ENCODE data around the gene UBQLNL. TPM values are rescaled to one million over a fixed set of nuclear protein-coding genes. Genes with fewer than 3 reads are reported as not detected.

UBQLNL gene
- total RNA-seq, 1 experiment from 2014 or later: 0.72 TPM

DNA sequence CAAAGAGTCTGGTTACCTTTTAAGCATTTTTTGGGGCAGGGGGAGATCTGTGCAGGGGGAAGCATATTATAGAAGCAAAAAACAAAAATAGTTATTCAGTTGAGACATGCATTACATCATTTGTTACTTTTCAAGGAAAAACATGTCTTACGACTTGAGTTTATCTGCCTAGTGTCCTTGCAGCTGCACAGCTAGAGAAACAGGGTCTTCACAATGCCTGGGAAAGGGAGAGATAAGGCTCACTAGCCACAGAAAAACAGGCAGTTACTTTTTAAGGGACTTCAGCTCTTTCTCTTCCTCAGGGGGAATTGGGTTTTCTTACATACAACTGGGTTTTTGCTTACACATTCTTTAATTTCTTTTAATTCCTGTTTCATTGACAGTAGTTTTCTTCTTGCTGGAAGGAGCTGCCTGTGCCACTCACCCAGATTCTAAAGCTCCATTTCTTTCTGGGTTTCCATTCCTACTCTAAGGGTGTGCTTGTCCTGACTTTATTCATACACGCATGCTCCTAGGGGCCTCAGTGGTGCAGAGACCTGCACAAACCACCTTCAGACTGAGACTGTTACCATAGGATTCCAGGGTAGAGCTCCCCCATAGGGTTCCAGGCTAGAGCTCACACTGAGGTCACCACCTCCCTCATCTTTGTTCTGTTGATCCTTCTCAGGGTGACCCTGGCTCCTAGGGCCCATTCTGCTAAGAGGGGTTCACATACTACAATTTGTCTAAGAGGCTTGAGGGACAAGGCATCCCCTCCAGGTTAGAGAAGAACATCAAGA is 14.7 kb upstream of the UBQLNL start:
- in situ Hi-C loops (cut with HindIII; ENCODE audit: low pct_unique_long_range_greater_than_20kb, low sequenced_read_pairs) (no loop called here), intact Hi-C loops (cut with micrococcal nuclease; ENCODE audit: unreplicated experiment) (no loop called here)
- ChIA-PET POLR2A (no interaction called here), CTCF (no interaction called here)
- Histone ChIP-seq H3K36me3 (ENCODE audit: control insufficient read depth, insufficient read depth, low read length) (no peaks in the 10 kb centered on the region), H3K4me3 (ENCODE audit: low read depth in 2 of 2, low read length in 2 of 2) (no peak overlapping the region), H3K27ac (ENCODE audit: low read length) (no peak overlapping the region), H3K9me3 (ENCODE audit: control insufficient read depth, insufficient read depth, low read depth, low read length) (no peaks in the 10 kb centered on the region), H3K27me3 (ENCODE audit: control insufficient read depth, insufficient read depth, low read length) (no peaks in the 10 kb centered on the region), H3K4me1 (ENCODE audit: control insufficient read depth, insufficient read depth, low read length) (no peaks in the 10 kb centered on the region)
- TF ChIP-seq SIN3A (IDR thresholded peaks at IDR 0.05; ENCODE audit: borderline replicate concordance, insufficient read depth, low read depth, low read length): no peak
- no peak for TF ChIP-seq TCF7L2 (IDR thresholded peaks at IDR 0.05; ENCODE audit: low read depth, low read length)
- no peak for TF ChIP-seq CTCF (IDR thresholded peaks at IDR 0.05)
- TF ChIP-seq, protein P1, sequence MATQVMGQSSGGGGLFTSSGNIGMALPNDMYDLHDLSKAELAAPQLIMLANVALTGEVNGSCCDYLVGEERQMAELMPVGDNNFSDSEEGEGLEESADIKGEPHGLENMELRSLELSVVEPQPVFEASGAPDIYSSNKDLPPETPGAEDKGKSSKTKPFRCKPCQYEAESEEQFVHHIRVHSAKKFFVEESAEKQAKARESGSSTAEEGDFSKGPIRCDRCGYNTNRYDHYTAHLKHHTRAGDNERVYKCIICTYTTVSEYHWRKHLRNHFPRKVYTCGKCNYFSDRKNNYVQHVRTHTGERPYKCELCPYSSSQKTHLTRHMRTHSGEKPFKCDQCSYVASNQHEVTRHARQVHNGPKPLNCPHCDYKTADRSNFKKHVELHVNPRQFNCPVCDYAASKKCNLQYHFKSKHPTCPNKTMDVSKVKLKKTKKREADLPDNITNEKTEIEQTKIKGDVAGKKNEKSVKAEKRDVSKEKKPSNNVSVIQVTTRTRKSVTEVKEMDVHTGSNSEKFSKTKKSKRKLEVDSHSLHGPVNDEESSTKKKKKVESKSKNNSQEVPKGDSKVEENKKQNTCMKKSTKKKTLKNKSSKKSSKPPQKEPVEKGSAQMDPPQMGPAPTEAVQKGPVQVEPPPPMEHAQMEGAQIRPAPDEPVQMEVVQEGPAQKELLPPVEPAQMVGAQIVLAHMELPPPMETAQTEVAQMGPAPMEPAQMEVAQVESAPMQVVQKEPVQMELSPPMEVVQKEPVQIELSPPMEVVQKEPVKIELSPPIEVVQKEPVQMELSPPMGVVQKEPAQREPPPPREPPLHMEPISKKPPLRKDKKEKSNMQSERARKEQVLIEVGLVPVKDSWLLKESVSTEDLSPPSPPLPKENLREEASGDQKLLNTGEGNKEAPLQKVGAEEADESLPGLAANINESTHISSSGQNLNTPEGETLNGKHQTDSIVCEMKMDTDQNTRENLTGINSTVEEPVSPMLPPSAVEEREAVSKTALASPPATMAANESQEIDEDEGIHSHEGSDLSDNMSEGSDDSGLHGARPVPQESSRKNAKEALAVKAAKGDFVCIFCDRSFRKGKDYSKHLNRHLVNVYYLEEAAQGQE (IDR thresholded peaks at IDR 0.05; ENCODE audit: insufficient read depth in 1 of 2, low read depth in 2 of 2, low read length in 1 of 2): no peak
- no peak for TF ChIP-seq POLR2AphosphoS5 (IDR thresholded peaks at IDR 0.05; ENCODE audit: low read depth, low read length)
- ATAC-seq (no peak), DNase-seq (ENCODE audit: low read depth, low spot score) (no peak)
- BruUV-seq (replicated peaks): no TSS peak

DNA sequence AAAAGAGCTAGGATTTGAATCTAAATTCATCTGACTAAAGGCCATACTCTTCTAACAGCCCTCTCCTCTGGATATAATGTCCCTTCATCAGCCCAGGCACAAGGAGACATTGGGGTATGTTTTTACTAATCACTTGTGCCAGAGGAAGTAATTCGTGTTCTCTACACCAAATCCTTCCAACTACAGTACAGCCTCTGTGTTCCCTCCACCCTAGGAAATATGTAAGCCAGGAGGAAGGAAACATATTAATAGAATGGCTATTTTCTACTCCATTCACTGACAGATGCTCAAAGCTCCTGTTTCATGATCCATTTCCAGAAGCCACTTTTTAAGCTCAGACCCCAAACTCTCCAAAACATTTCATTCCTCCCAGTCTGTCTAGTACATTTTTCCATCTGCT is 12.0 kb upstream of the UBQLNL start:
- no peak overlapping the region for H3K4me3 ChIP-seq (ENCODE audit: low read depth in 2 of 2, low read length in 2 of 2)
- no peak for ATAC-seq
- H3K36me3 ChIP-seq (ENCODE audit: control insufficient read depth, insufficient read depth, low read length): no peaks in the 10 kb centered on the region
- CTCF ChIA-PET: no interaction called here
- POLR2A ChIA-PET: no interaction called here
- BruUV-seq (replicated peaks): no TSS peak
- intact Hi-C loops (cut with micrococcal nuclease; ENCODE audit: unreplicated experiment): no loop called here
- in situ Hi-C loops (cut with HindIII; ENCODE audit: low pct_unique_long_range_greater_than_20kb, low sequenced_read_pairs): no loop called here
- no peak for TF ChIP-seq POLR2AphosphoS5 (IDR thresholded peaks at IDR 0.05; ENCODE audit: low read depth, low read length)
- TF ChIP-seq SIN3A (IDR thresholded peaks at IDR 0.05; ENCODE audit: borderline replicate concordance, insufficient read depth, low read depth, low read length): no peak
- TF ChIP-seq TCF7L2 (IDR thresholded peaks at IDR 0.05; ENCODE audit: low read depth, low read length): no peak
- TF ChIP-seq, protein P1 (IDR thresholded peaks at IDR 0.05; ENCODE audit: insufficient read depth in 1 of 2, low read depth in 2 of 2, low read length in 1 of 2): no peak
- no peak for TF ChIP-seq CTCF (IDR thresholded peaks at IDR 0.05)
- H3K4me1 ChIP-seq (ENCODE audit: control insufficient read depth, insufficient read depth, low read length): no peaks in the 10 kb centered on the region
- no peak for DNase-seq (ENCODE audit: low read depth, low spot score)
- H3K27me3 ChIP-seq (ENCODE audit: control insufficient read depth, insufficient read depth, low read length): peaks cover 5% of the 10 kb centered on the region; the same call in 1 of the 2 replicates
- no peaks in the 10 kb centered on the region for H3K9me3 ChIP-seq (ENCODE audit: control insufficient read depth, insufficient read depth, low read depth, low read length)
- H3K27ac ChIP-seq (ENCODE audit: low read length): no peak overlapping the region

Data from Panc1 (cell line).